IPS-18c (cell line): Measurements from ENCODE around the gene ARL8B.
A peak's percentile ranks its signal among the peaks of the same experiment; 100 is the strongest.
"Not testable (repeated sequence)": the region's sequence is repeated elsewhere in the genome, so short reads cannot be mapped to it uniquely, and the experiment has no call there.

ENCODE experiments used
- H3K4me3 ChIP-seq: 2 replicates; pipeline ENCODE4 v1.7.0; 2013; ENCODE audit warnings: low read depth, mild to moderate bottlenecking, low read length, moderate library complexity; ENCODE audit not compliant: insufficient read depth
- H3K9me3 ChIP-seq: one replicate; pipeline ENCODE4 v1.6.1; 2013; ENCODE audit warnings: mild to moderate bottlenecking, low read length, moderate library complexity; ENCODE audit not compliant: control insufficient read depth, insufficient read depth

The ARL8B gene

GRCh38 chr3:5103743-5104142 lies 18.3 kb upstream of the ARL8B start:
- H3K9me3 ChIP-seq = no peaks in the 10 kb centered on the region
- no peak overlapping the region for H3K4me3 ChIP-seq

GRCh38 chr3:5105050-5105449 lies 17.0 kb upstream of the ARL8B start:
- no peak overlapping the region for H3K4me3 ChIP-seq
- H3K9me3 ChIP-seq = no peaks in the 10 kb centered on the region

- not testable (repeated sequence) for H3K9me3 ChIP-seq, H3K4me3 ChIP-seq
Observed at GRCh38 chr3:5106371-5106770, 15.7 kb upstream of the ARL8B start.

- not testable (repeated sequence) for H3K4me3 ChIP-seq, H3K9me3 ChIP-seq
Observed at GRCh38 chr3:5106933-5107334, 15.2 kb upstream of the ARL8B start.

GRCh38 chr3:5110337-5110736 lies 11.8 kb upstream of the ARL8B start:
- Histone ChIP-seq H3K4me3 (no peak overlapping the region), H3K9me3 (no peaks in the 10 kb centered on the region)

GRCh38 chr3:5112043-5112442 lies 10.0 kb upstream of the ARL8B start:
- Histone ChIP-seq H3K4me3 (no peak overlapping the region), H3K9me3 (no peaks in the 10 kb centered on the region)

GRCh38 chr3:5113726-5114125 lies 8.4 kb upstream of the ARL8B start:
- not testable (repeated sequence) for H3K9me3 ChIP-seq, H3K4me3 ChIP-seq

- no peak overlapping the region for H3K4me3 ChIP-seq
- no peaks in the 10 kb centered on the region for H3K9me3 ChIP-seq
Observed at GRCh38 chr3:5115506-5116162, 6.5 kb upstream of the ARL8B start.

- no peak overlapping the region for H3K4me3 ChIP-seq
- H3K9me3 ChIP-seq = no peaks in the 10 kb centered on the region
Observed at GRCh38 chr3:5116538-5116937, 5.6 kb upstream of the ARL8B start.

GRCh38 chr3:5120446-5120845 lies 1.6 kb upstream of the ARL8B start:
- Histone ChIP-seq H3K9me3 (no peaks in the 10 kb centered on the region), H3K4me3 (no peak overlapping the region)

- Histone ChIP-seq H3K4me3 (peak overlapping the region; percentile 98), H3K9me3 (no peaks in the 10 kb centered on the region)
Observed at GRCh38 chr3:5122741-5123706, 932 bp downstream of the ARL8B start.

- Histone ChIP-seq H3K4me3 (no peak overlapping the region), H3K9me3 (no peaks in the 10 kb centered on the region)
Observed at GRCh38 chr3:5123937-5124336, 1.8 kb downstream of the ARL8B start.

GRCh38 chr3:5126586-5126985 lies 4.5 kb downstream of the ARL8B start:
- no peak overlapping the region for H3K4me3 ChIP-seq

GRCh38 chr3:5128849-5129248 lies 6.8 kb downstream of the ARL8B start:
- Histone ChIP-seq H3K4me3 (no peak overlapping the region), H3K9me3 (no peaks in the 10 kb centered on the region)

More at GRCh38 chr3:5126586-5126985, 4.5 kb downstream of the ARL8B start:
- H3K9me3 ChIP-seq = no peaks in the 10 kb centered on the region

- no peak overlapping the region for H3K4me3 ChIP-seq
Observed at GRCh38 chr3:5133239-5134018, 11.3 kb downstream of the ARL8B start.

GRCh38 chr3:5134019-5134391 lies 11.9 kb downstream of the ARL8B start:
- no peak overlapping the region for H3K4me3 ChIP-seq

More at GRCh38 chr3:5133239-5134018, 11.3 kb downstream of the ARL8B start:
- H3K9me3 ChIP-seq = no peaks in the 10 kb centered on the region

GRCh38 chr3:5134499-5134898 lies 12.4 kb downstream of the ARL8B start:
- Histone ChIP-seq H3K4me3 (no peak overlapping the region), H3K9me3 (no peaks in the 10 kb centered on the region)

More at GRCh38 chr3:5134019-5134391, 11.9 kb downstream of the ARL8B start:
- H3K9me3 ChIP-seq = no peaks in the 10 kb centered on the region
